ENCODE measurements around the gene CDH22.
A peak's percentile ranks its signal among the peaks of the same experiment; 100 is the strongest.

CDH22 gene

DNA sequence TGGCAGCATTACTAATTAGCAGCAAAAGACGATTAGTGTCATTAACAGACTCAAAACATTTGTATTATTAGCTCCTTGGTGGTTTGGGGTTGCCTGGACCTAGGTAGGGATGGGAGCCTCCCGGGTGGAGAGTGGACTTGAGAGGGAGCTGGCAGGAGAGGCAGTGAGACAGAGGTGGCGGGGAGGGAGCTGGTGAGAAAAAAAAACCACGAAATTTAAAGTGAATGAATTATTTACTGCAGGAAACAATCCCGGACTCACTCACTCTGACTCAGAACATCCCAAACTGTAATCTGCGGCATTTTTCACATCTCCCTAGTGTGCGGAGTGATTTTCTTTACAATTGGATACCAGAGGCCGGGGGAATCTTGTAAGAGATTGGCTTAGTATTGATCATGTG is 14.3 kb upstream of the CDH22 start:
- no peak for DNase-seq

DNA sequence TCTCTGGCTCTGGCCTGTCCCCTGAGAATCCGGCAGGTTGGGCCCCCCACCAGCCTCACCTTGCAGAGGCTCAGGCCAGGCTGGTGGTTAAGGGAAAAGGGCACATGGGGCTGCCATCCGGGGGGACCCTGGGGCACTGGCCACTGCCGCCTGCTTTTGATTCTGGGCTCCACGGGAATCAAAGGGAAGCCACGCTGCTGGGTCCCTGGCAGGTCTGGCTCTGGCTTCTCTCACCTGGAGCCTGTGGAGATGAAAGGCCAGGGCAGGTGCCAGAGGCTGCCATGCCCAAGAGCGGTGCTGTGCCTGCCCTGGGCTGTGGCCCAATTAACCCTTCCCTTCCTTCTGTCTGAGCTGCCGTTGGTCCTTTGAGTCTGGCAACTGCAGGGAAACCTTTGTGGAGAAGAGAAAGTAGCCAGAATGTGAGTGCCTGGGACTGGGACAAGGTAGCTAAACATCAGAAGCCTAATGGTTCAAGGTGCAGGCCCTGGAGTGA is 9.4 kb upstream of the CDH22 start:
- no peak for DNase-seq

DNA sequence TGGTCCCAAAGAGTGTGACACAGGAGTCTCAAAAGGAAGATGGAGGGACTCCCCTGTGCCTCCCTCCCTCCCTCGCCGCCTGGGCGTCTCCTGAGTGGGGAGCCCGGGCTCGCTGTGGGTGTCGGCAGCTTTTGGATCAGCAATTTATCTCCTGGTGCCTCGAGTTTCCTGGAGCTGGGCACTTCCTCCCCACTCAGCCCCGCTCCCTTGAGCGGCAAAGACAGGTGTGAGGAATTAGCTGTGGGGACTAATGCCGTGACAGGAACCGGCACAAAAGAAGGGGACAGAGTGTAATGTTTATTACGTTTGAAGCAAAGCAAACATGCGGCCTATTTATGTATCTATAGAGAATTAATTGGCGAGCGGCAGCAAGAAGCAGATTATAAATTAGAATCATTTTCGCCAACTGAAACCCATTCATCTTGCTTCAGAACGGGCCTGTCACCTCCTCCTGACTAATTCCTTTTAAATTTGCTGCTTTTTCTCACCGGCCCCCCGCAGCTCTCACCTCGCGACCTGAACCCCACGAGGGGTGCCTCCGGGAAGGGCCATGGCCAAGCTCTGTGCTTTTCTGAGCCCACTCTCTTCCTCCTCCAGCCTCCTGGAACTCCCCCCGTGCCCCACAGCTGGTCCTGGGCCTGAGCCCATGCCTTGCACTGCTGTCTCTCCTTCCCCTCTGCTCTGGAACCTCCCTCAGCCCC is 8.8 kb upstream of the CDH22 start:
- DNase-seq = no peak

DNA sequence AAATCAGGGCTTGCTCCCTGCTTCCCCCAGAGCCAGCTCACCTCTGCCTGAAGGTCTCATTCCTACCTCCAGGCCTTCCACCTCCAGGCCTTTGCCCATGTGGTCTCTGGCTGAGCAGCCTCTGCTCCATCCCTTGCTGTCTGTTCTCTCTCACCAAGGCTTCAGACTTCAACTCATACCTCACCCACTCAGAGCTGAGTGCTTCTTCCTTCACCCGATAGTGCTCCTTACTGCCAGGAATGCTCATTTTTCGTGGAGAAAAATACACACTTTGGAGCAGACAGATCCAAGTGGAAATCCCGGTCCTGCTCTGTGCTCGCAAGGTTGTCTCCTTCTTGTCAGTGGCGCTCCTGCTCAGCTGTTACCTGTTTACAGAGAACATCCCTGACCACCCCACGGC is 7.0 kb upstream of the CDH22 start:
- DNase-seq = no peak

DNA sequence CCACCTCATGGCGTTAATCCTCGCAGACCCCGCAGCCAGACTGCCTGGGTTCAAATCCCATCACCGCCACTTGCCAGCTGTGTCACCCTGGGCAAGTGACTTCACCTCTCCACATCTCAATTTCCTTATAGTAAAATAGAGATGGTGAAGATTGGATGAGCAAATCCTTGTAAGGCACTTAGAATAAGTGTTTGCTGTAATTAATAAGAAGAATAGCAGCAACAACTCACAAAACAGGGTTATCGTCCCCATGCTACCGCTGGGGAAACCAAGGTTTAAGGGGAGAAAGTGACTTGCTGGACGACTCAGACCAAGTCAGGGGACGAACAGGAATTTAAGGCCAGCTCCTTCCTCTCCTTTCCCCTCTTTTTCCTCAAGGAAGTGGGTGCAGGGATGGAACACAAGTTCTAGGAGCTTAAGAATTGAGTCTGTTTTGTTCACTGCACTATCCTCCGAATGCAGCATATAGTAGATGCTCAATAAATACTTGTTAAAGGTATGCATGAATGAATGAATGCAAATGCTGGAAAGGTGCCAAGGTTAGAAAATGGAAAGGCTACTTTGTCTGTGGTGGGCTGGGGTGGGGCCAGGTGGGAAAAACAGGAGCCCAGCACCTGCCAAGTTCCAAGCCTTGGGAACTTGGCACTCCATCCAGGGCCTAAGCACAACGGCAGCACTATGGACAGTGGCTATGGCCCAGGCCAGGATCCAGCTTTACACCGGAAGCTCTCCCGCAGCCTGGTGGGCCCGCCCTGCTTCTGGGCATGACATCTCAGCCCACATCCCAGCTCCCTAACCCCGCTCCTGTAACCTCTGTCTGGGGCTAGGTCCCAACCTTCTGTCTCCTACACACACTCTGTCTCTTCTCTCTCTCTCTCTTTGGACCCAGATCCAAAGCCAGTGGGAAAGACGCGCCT is 4.9 kb upstream of the CDH22 start:
- no peak for DNase-seq

DNA sequence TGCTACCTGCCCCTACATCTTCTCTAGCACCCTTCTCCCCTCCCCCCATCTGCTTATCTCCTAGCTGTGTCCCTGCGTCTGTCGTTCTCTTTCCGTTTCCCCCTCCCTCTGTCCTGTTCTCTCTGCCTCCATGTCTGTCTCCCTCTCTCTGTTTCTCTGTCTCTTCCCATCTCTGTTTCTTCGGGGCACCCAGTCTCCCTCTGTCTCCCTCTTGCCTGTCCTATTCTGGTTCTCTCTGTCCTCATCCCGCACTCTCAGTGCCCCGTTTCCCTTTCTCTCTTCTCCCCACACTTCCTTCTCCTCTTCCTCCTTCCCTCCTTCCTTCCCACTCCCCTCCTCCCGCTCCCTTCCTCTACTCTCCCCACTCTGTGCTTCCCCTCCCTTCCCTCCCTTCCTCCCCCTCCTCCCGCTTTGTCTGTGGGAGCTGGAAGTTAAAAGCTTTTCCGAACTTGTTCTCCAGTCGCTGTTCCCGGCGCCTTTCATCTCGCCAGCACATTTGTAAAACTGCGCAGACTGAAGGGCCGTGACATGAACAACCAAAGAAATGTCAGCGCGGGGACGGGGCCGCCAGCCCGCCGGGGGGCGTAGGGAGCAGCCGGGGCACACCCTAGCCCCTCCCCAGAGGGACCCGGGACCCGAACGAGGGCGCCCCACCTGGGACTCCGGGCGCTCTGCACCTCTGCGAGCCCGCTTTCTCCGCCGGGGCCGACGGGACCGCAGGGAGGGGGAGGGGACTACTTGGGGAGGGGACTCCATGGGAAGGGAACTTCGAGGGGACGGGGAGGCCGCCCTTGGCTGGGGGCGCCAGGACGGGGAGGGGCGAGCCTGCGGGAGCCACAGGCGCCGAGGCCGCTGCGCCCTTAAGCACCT is 4.0 kb upstream of the CDH22 start:
- no peak for DNase-seq

DNA sequence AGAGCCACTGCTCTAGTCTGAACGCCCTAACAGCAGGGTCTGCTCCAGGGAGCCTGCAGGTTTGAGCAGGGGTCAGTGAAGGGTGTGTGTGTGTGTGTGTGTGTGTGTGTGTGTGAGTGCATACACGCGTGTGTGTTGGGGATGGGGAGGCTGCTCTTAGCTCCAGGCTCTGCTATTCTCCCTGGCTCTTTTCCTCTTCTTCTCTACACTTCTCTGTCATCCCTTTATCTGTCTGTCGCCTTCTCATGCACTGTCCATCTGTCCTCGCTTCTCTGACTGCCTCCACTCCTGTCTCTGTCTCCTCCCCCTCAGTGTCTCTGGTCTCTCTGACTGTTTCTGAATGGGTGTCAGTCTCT is 3.4 kb upstream of the CDH22 start:
- DNase-seq = no peak

DNA sequence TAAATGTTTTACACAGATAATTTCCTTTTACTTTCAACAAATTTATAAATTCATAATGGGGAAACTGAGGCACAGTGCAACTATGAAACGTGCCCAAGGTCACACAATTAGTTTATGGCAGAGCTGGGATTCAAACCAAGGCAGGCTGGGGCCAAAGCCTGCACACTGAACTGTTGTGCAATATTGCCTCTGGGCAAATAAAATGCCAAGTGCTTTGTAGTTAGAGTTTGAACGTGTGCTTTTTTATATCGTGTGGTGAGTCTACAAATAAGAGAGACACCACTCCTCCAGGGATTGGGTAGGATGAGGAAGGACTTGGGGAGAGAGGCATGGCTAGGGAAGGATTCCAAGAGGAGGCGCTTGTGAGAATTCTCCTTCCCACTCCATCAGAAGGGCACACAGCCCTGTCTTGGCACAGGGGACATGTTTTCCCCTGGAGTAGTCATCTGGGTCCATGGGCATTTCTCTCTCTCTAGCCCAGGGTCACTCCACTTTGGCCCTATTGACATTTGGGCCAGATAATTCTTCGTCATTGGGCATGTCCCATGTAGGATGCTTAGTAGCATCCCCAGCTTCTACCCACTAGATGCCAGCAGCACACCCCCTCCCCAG is 2.8 kb upstream of the CDH22 start:
- DNase-seq = no peak

DNA sequence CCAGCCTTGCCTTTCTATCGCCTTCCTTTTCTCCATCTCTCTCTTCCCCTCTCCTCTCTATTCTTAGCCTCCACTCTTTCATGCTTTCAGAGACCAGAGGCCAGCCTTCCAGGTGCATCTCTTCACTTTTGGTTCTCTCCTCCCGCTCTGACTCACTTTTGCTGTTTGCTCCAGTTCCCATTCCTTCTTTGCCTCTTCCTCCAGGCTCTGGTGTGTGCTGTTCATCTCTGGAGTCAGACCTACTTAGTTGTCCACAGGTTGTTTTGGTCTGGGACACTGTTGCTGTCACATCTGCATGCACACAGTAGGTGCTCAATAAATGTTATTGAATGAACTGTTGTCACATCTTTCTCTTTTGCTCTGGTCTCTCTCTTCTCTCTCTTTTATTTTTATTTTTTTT is 1.6 kb upstream of the CDH22 start:
- DNase-seq = no peak

DNA sequence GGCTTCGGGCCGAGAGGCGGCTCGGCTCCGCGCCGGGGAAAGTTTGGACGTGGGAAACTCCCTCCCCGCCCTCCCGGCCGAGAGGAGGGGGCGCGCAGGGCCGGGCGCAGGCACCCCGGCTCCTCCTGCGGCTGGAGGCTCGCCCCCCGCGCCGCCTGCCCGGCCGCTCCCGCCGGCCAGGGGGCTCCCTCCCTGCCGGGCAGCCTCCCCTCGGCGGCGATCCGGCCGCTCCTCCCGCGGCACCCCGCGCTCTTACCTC is 370 bp downstream of the CDH22 start:
- no peak for DNase-seq

DNA sequence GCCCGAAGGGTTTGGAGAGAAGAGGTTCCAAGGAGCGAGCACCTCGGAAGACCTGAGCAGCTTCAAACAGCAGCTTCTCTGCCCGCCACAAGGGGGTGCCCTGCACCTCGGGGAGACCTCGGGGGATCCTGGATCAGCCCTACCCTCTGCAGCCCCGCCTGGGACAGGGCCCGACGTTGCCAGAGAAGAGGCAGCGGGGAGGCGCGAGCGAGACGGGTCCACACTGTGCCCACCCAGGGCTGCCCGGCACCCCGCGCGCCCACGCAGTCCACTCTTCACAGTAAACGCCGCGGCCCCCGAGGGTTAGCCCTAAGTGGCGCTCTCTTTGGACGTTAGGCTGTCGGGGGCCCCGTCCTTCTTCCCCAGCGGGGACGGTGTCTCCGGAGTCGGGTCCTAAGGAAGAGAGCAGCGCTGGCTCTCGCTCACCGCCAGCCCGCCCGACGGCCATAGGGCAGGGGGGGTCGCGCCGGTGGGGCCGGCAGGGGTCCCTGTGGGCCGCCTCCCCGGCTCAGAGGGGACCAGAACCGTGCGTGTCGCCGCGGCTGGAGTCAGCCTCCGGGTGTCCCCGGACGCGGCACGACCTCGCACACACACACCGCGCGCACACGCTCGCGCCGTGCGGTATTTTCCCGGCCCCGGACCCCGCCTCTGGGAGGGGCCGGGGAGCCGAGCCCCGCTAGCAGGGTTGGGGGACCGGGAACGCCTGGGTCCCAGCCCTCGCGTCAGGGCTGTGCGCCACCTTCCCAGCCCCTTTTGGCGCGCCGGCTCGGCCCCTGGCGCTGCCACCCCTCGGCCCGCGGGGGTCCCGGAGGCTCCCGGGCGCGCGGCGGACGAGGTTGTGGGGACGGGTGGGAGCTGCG is 929 bp downstream of the CDH22 start:
- peak; percentile 32 for DNase-seq

DNA sequence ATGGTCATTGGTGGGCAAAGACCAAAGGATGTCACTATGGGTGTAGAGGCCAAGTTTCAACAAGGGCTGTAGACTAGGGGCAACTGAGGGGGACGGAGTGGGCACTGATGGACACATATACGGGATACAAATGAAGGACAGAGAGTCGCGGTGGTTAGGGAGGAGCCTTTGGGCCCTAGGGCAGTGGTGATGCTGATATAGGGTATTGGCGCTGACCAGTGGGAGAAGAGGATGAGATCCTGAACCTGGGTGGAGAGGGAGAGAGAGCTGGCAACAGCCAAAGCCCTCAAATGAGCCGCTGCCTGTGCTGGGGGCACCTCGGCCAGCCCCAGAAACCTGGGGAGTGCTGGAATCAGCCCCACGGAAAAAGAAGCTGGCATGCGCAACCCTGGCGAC is 1.6 kb downstream of the CDH22 start:
- DNase-seq = no peak

DNA sequence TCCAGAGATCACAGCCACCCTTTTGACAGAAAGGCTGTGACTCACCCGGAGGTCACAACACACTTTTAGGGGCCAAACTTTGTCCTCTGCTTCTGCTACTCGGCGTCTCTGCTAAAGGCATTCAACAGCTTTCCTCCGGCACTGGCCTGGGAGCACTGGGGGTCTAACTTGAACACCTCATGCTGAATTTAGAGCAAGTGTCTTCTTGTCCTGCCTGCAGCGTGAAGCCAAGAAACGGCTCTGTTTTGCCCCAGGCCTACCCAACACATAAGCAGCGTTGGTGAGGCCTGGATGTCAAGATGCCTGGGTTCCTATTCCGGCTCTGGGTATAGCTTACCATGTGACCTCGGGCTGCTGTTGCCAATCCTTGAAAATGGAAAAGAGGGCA is 2.3 kb downstream of the CDH22 start:
- no peak for DNase-seq

DNA sequence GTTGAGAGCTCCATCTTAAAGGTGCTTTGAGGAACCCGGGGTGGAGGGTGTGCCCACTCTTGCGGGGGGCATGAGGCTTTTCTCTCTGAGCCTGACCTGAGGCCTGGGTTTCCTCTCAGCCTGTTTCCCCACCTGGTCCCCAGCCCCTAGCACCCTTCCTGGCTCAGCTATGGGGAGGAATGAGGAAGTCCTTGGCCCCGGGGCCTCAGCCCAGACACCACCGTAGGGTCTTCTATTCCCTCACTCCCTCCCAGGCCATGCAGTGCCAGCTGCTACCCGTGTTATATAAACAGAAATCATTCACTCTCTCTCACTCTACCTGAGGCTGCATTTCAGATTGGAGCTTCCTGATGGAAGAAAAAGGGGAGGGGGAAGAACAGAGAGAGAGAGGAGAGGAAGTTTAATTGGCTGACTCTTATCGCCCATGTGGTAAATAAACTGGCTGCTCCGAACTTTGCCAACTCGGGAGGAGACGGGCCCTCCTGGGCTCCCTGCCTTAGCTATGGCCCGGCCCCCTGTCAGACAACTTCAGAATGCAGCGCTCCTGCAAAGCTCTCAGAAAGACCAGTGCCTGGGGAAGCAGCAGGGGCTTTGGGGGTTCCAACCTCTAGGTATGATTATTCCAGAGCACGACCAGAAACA is 2.8 kb downstream of the CDH22 start:
- DNase-seq = no peak

DNA sequence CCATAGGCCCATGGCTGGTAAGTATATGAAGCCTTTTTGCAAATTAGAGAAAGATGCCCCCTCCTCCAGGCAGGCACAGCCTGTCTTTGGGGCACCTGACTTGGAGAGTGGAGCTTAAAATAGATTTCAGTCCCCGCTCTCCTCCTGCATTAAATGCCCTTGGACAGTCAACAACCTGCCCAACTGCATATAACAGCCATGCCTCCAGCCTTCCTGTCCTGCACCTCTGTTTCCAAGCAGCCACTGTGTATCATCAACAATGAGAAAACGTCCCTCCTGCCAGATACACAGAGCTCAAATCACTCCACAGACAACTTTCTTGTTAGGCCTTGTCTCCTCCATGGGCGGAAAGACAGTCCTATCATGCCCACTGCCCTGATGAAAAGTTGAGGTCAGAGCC is 3.4 kb downstream of the CDH22 start:
- no peak for DNase-seq

DNA sequence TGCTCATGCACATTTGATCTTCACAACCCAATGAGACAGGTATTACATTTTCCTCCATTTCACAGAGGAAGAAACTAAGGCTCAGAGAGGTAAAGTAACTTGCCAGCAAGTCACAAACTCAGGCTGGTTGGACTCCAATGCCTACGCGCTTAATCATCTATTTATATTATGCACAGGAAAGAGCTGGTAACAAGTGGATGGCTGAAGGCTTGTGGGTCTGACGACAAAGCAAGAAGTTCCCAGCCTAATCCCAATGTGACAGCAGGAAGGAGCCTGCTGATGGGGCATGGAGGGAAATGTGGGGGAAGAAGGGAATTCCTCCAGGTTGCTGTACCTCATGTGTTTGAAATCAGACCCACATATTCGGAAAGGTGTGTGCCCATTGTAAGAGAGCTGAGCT is 3.9 kb downstream of the CDH22 start:
- no peak for DNase-seq

DNA sequence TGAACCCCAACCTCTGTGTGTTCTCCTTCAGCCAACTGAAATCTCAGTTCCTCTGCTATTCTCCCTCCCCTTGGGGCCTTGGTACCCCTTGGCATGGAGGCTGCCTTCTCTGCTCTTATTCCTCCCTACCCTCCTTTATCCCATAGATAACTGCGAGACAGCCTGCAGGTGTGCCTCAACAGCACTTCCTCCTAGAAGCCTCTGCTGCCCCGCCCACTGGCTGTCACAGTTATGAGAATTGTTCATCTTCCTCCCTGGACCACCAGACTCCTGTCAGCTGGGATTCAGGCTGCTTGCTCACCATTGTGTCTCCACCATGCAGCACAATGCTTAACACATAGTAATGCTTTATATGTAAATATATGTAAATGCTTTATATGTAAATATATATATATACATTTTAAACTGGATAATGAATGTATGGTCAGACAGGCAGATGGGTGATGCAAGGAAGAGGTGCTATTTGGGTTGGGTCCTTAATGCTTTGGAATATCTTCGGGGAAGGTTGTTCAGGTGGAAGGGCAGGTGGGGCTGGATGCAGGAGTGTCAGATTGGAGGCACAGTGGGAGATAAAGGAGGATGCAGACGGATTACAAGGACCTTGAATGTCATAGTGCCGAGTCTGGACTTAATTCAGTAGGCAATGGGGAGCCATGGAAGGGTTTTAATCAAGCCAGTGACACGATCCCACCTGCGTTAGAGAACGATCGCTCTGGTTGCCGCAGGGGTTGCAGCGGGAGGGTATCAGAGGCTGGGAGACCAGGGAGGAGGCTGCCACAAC is 4.9 kb downstream of the CDH22 start:
- DNase-seq = no peak

DNA sequence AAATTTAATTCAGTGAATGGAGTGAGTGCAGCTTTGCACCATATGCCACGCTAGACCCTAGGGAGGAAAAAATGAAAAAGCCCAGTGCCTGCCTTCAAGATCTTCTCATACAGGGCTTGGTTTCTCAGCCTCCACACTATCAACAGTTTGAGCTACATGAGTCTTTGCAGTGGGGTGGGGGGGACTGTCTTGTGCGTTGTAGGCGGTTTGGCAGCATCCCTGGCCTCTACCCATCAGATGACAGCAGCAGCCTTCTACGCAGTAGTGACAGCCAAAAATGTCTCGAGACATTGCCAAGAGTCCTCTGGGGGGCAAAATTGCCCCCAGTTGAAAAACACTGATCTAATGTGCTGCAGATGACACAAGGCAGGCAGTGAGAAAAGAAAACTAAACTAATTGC is 6.2 kb downstream of the CDH22 start:
- no peak for DNase-seq

DNA sequence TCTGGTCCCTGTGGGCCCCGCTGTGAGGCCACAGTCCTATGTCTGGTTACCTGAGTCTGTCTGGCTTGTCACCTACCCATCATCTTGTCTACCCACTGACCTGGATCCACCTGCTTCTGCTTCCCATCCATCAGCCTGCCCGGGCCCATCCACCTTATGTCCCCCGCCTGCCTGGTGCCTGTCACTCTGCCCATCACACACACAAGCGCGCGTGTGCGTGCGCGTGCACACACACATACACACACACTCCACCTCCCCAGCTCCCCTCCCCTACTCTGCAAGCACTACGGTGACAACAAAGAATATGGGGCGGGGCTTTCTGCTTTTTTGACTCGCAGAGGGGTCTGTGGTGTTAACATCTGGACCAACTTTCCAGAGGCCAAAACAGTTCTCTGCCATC is 8.0 kb downstream of the CDH22 start:
- no peak for DNase-seq

DNA sequence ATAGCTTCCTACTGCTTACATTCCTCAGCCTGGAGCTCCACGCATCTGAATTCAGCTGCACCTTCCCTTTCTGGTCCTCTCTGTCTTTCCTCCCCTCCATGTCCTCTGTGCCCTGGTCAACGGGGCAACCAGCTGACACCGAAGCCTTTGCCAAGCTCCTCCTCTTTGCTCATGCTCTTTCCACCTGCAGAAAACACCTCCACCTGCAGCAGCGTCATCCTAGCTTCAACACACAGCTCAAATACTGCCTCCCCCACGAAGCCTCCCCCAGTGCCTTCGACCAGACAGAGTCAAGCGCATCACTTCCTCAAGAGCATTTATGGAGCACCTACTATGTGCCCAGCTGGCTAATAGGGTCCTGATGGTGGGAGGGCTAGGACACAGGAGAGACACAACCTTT is 9.2 kb downstream of the CDH22 start:
- DNase-seq = no peak

DNA sequence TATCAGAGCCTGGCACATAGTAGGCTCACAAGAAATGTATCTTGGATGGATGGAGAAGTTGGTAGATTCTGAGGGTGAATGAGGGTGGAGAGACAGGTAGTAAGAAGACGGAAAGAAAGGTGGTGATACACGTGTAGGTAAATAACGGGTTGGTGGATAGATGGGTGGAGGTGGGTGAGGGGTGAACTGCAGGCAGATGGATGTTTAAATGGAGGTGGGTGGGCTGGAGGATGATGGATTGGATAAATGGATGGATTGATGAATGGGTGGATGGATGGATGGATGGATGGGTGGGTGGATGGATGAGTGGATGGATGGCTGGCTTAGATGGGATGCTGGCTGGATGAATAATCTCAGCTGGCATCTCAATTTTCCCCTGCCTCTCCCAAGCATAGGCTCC is 9.9 kb downstream of the CDH22 start:
- DNase-seq = no peak
